ENCODE results near the gene TRUB2. TPM values are rescaled to one million over a fixed set of nuclear protein-coding genes. Genes with fewer than 3 reads are reported as not detected.
A peak's percentile ranks its signal among the peaks of the same experiment; 100 is the strongest.

The TRUB2 gene
- total and polyA plus RNA-seq, 2 of the 8 experiments (the other 6 are each of a cell fraction or from before 2014, with no cell fraction given): 20.7 to 37.8 TPM

DNA sequence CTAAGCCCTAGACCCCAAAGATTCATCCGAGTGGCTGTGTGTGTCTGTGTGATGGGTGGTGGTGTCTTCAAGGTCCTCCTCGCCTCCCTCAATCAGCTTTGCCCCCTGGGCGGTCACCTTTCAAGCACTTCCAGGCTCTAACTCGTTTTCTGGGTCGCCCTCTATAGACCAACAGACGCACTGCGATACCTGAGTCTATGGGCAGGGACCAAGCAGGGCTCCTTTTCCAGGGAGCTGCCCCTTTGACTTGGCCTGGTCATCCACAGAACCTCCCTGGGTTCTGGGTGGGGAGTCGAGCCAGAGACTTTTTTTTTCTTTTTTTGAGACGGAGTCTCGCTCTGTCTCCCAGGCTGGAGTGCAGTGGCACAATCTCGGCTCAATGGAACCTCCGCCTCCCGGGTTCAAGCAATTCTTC is 19.2 kb upstream of the TRUB2 start (continued):
- TF ChIP-seq, protein P1, sequence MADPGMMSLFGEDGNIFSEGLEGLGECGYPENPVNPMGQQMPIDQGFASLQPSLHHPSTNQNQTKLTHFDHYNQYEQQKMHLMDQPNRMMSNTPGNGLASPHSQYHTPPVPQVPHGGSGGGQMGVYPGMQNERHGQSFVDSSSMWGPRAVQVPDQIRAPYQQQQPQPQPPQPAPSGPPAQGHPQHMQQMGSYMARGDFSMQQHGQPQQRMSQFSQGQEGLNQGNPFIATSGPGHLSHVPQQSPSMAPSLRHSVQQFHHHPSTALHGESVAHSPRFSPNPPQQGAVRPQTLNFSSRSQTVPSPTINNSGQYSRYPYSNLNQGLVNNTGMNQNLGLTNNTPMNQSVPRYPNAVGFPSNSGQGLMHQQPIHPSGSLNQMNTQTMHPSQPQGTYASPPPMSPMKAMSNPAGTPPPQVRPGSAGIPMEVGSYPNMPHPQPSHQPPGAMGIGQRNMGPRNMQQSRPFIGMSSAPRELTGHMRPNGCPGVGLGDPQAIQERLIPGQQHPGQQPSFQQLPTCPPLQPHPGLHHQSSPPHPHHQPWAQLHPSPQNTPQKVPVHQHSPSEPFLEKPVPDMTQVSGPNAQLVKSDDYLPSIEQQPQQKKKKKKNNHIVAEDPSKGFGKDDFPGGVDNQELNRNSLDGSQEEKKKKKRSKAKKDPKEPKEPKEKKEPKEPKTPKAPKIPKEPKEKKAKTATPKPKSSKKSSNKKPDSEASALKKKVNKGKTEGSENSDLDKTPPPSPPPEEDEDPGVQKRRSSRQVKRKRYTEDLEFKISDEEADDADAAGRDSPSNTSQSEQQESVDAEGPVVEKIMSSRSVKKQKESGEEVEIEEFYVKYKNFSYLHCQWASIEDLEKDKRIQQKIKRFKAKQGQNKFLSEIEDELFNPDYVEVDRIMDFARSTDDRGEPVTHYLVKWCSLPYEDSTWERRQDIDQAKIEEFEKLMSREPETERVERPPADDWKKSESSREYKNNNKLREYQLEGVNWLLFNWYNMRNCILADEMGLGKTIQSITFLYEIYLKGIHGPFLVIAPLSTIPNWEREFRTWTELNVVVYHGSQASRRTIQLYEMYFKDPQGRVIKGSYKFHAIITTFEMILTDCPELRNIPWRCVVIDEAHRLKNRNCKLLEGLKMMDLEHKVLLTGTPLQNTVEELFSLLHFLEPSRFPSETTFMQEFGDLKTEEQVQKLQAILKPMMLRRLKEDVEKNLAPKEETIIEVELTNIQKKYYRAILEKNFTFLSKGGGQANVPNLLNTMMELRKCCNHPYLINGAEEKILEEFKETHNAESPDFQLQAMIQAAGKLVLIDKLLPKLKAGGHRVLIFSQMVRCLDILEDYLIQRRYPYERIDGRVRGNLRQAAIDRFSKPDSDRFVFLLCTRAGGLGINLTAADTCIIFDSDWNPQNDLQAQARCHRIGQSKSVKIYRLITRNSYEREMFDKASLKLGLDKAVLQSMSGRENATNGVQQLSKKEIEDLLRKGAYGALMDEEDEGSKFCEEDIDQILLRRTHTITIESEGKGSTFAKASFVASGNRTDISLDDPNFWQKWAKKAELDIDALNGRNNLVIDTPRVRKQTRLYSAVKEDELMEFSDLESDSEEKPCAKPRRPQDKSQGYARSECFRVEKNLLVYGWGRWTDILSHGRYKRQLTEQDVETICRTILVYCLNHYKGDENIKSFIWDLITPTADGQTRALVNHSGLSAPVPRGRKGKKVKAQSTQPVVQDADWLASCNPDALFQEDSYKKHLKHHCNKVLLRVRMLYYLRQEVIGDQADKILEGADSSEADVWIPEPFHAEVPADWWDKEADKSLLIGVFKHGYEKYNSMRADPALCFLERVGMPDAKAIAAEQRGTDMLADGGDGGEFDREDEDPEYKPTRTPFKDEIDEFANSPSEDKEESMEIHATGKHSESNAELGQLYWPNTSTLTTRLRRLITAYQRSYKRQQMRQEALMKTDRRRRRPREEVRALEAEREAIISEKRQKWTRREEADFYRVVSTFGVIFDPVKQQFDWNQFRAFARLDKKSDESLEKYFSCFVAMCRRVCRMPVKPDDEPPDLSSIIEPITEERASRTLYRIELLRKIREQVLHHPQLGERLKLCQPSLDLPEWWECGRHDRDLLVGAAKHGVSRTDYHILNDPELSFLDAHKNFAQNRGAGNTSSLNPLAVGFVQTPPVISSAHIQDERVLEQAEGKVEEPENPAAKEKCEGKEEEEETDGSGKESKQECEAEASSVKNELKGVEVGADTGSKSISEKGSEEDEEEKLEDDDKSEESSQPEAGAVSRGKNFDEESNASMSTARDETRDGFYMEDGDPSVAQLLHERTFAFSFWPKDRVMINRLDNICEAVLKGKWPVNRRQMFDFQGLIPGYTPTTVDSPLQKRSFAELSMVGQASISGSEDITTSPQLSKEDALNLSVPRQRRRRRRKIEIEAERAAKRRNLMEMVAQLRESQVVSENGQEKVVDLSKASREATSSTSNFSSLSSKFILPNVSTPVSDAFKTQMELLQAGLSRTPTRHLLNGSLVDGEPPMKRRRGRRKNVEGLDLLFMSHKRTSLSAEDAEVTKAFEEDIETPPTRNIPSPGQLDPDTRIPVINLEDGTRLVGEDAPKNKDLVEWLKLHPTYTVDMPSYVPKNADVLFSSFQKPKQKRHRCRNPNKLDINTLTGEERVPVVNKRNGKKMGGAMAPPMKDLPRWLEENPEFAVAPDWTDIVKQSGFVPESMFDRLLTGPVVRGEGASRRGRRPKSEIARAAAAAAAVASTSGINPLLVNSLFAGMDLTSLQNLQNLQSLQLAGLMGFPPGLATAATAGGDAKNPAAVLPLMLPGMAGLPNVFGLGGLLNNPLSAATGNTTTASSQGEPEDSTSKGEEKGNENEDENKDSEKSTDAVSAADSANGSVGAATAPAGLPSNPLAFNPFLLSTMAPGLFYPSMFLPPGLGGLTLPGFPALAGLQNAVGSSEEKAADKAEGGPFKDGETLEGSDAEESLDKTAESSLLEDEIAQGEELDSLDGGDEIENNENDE (IDR thresholded peaks at IDR 0.05; ENCODE audit: insufficient replicate concordance, low read length): no peak
- TF ChIP-seq, protein P2, sequence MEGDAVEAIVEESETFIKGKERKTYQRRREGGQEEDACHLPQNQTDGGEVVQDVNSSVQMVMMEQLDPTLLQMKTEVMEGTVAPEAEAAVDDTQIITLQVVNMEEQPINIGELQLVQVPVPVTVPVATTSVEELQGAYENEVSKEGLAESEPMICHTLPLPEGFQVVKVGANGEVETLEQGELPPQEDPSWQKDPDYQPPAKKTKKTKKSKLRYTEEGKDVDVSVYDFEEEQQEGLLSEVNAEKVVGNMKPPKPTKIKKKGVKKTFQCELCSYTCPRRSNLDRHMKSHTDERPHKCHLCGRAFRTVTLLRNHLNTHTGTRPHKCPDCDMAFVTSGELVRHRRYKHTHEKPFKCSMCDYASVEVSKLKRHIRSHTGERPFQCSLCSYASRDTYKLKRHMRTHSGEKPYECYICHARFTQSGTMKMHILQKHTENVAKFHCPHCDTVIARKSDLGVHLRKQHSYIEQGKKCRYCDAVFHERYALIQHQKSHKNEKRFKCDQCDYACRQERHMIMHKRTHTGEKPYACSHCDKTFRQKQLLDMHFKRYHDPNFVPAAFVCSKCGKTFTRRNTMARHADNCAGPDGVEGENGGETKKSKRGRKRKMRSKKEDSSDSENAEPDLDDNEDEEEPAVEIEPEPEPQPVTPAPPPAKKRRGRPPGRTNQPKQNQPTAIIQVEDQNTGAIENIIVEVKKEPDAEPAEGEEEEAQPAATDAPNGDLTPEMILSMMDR (IDR thresholded peaks at IDR 0.05; ENCODE audit: control extremely low read depth in 1 of 3, insufficient read depth in 1 of 3, low read depth in 1 of 3, low read length in 3 of 3): peak; percentile 65 to 81 (median 76)
- no peak for TF ChIP-seq YY1 (IDR thresholded peaks at IDR 0.05; ENCODE audit: low read depth, low read length)
- peak; percentile 57 to 64 for TF ChIP-seq RAD21 (IDR thresholded peaks at IDR 0.05 in 1 of 2, conservative IDR thresholded peaks at IDR 0.05 in 1 of 2; ENCODE audit: low read depth in 2 of 2, low read length in 2 of 2)
- TF ChIP-seq TBP (IDR thresholded peaks at IDR 0.05; ENCODE audit: low read depth, low read length): no peak
- TF ChIP-seq, protein P3, sequence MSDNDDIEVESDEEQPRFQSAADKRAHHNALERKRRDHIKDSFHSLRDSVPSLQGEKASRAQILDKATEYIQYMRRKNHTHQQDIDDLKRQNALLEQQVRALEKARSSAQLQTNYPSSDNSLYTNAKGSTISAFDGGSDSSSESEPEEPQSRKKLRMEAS (IDR thresholded peaks at IDR 0.05): 0 out of 2 replicates have a peak, but pooled peaks have one; percentile 30
- no peak for TF ChIP-seq SAP30 (IDR thresholded peaks at IDR 0.05; ENCODE audit: insufficient read depth, insufficient replicate concordance, low read length)
- TF ChIP-seq SP4 (IDR thresholded peaks at IDR 0.05; ENCODE audit: low read length): no peak
